Spleen (tissue), 7 donors: ENCODE data around the gene PKIB.
"Not testable (repeated sequence)": the region's sequence is repeated elsewhere in the genome, so short reads cannot be mapped to it uniquely, and the experiment has no call there.

ENCODE experiments used
- POLR2A ChIP-seq, 3 donors: fragments of 450-650 bp; IDR thresholded peaks; one replicate each; pipeline ENCODE4 v1.5.1; 2017; ENCODE audit warnings: antibody characterized with exemption in 3 of 3, mild to moderate bottlenecking in 1 of 3
- TF ChIP-seq, protein P1 (sequence below), 11 experiments: fragments of 200-600 bp in 7 of 11; fragments of 450-650 bp in 4 of 11; sonication (generic) in 4 of 11; IDR thresholded peaks in 8 of 11; conservative IDR thresholded peaks in 3 of 11; 1 replicate in 7 of 11; 2 replicates in 4 of 11; pipeline versions ENCODE4 v1.4.0 to v1.8.0; 2016 to 2021; ENCODE audit warnings: antibody characterized with exemption in 11 of 11, inconsistent platforms in 4 of 11, mild to moderate bottlenecking in 1 of 11
- donor health status: DM: no; HTN: no; CAD: no; lungs with moderate emphysema.
- donor health status: DM: no; HTN: no; CAD: no.
- donor health status: DM: no; HTN: no; CAD: no.

DNA sequence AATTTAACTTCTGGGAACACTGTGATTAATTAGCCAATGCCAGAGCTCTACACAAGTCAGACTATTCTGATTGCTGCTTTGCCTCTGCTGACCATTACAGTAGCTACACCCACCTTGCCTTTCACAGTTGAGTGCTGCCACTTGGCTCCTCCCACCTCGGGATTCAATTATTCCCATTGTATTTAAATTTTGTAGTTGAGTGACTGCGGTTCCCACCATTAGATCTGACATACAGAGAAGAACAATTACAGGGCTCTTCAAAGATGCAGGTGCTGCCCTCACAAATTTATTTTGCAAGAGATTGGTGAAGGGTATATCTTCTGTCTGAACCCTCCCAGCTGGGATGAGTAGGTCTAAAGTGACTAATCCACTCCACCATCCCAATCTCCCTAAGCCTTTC lies 11.9 kb upstream of the PKIB start:
- TF ChIP-seq, protein P1, sequence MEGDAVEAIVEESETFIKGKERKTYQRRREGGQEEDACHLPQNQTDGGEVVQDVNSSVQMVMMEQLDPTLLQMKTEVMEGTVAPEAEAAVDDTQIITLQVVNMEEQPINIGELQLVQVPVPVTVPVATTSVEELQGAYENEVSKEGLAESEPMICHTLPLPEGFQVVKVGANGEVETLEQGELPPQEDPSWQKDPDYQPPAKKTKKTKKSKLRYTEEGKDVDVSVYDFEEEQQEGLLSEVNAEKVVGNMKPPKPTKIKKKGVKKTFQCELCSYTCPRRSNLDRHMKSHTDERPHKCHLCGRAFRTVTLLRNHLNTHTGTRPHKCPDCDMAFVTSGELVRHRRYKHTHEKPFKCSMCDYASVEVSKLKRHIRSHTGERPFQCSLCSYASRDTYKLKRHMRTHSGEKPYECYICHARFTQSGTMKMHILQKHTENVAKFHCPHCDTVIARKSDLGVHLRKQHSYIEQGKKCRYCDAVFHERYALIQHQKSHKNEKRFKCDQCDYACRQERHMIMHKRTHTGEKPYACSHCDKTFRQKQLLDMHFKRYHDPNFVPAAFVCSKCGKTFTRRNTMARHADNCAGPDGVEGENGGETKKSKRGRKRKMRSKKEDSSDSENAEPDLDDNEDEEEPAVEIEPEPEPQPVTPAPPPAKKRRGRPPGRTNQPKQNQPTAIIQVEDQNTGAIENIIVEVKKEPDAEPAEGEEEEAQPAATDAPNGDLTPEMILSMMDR (IDR thresholded peaks at IDR 0.05 in 8 of 11, conservative IDR thresholded peaks at IDR 0.05 in 3 of 11): not testable (repeated sequence)
- TF ChIP-seq POLR2A (IDR thresholded peaks at IDR 0.05): not testable (repeated sequence)
